Endometrial microvascular endothelial cells (primary cell): ENCODE data around the gene KRTAP9-9. TPM values are rescaled to one million over a fixed set of nuclear protein-coding genes. Genes with fewer than 3 reads are reported as not detected.
"Not testable (repeated sequence)": the region's sequence is repeated elsewhere in the genome, so short reads cannot be mapped to it uniquely, and the experiment has no call there.

ENCODE experiments used
- in situ Hi-C: cut with HindIII; loops from 2 replicates; pipeline ENCODE4 v1.10.0; 2017; ENCODE audit warnings: low sequenced_read_pairs, low pct_unique_long_range_greater_than_20kb; ENCODE audit errors: inconsistent ontology term
- total RNA-seq: library from RNA; depleted of rRNA; stranded (reverse); fragments of >200 nt; gene quantifications from one replicate; pipeline ENCODE4 v1.2.3, GENCODE V29; 2015; ENCODE audit errors: inconsistent ontology term

KRTAP9-9 gene
- total RNA-seq, 1 donor from 2014 or later = not detected

- in situ Hi-C loops = no loop called here
Measured at GRCh38 chr17:41258406-41258805, 3.2 kb downstream of the KRTAP9-9 start.

- in situ Hi-C loops = no loop called here
Measured at GRCh38 chr17:41263212-41263611, 8.0 kb downstream of the KRTAP9-9 start.

- in situ Hi-C loops = no loop called here
Measured at GRCh38 chr17:41264599-41264998, 9.4 kb downstream of the KRTAP9-9 start.

- in situ Hi-C loops = no loop called here
Measured at GRCh38 chr17:41265078-41265477, 9.9 kb downstream of the KRTAP9-9 start, which contains the start of gene KRTAP9-6. Gene KRTAP9-6, plus strand, starts transcription at chr17:41265378. Its CDS starts 0 bp downstream, at chr17:41265378.

GRCh38 chr17:41267711-41268110 is 12.5 kb downstream of the KRTAP9-9 start:
- in situ Hi-C loops = no loop called here

GRCh38 chr17:41271323-41271722 is 16.1 kb downstream of the KRTAP9-9 start:
- in situ Hi-C loops = not testable (repeated sequence)

- in situ Hi-C loops = no loop called here
Measured at GRCh38 chr17:41271858-41272257, 16.7 kb downstream of the KRTAP9-9 start.

- in situ Hi-C loops = not testable (repeated sequence)
Measured at GRCh38 chr17:41275648-41276190, 20.5 kb downstream of the KRTAP9-9 start, which contains the start of gene KRTAP9-7. Gene KRTAP9-7, plus strand, starts transcription at chr17:41275698. Its CDS starts 0 bp downstream, at chr17:41275698.

- in situ Hi-C loops = no loop called here
Measured at GRCh38 chr17:41278176-41278955, 23.2 kb downstream of the KRTAP9-9 start.

- in situ Hi-C loops = no loop called here
Measured at GRCh38 chr17:41284043-41284442, 28.9 kb downstream of the KRTAP9-9 start.

- in situ Hi-C loops = no loop called here
Measured at GRCh38 chr17:41284546-41284945, 29.4 kb downstream of the KRTAP9-9 start.

- in situ Hi-C loops = no loop called here
Measured at GRCh38 chr17:41287050-41287449, 31.9 kb downstream of the KRTAP9-9 start.

GRCh38 chr17:41294016-41294415 is 38.8 kb downstream of the KRTAP9-9 start:
- in situ Hi-C loops = no loop called here

GRCh38 chr17:41296846-41297245 is 41.7 kb downstream of the KRTAP9-9 start:
- in situ Hi-C loops = no loop called here

GRCh38 chr17:41298458-41299135 is 43.4 kb downstream of the KRTAP9-9 start:
- in situ Hi-C loops = no loop called here

GRCh38 chr17:41301204-41301790 is 46.1 kb downstream of the KRTAP9-9 start:
- in situ Hi-C loops = no loop called here

GRCh38 chr17:41301916-41302901 is 47.0 kb downstream of the KRTAP9-9 start, which contains the start of gene KRTAP29-1:
Gene KRTAP29-1, minus strand, starts transcription at chr17:41302851. Its CDS starts 0 bp downstream, at chr17:41302851.
- in situ Hi-C loops = no loop called here

GRCh38 chr17:41302981-41303380 is 47.8 kb downstream of the KRTAP9-9 start:
- in situ Hi-C loops = no loop called here
